Posterior cingulate gyrus (tissue), 11 donors: ENCODE measurements around the gene DHX40.
"Not testable (repeated sequence)": the region's sequence is repeated elsewhere in the genome, so short reads cannot be mapped to it uniquely, and the experiment has no call there.

Experiments
- DNase-seq, 10 donors: peaks; one replicate each; pipeline versions ENCODE4 v3.0.0 to v3.0.0-alpha.2; 2020 to 2021; ENCODE audit warnings: mixed read lengths in 3 of 10
- intact Hi-C: fragments of 100-400 bp; cut with DNase I; formaldehyde crosslinking; loops from one replicate; pipeline ENCODE4 v1.15.1; 2023

The DHX40 gene

GRCh38 chr17:59627274-59627673 lies 61.9 kb downstream of the DHX40 start:
- intact Hi-C loops = no loop called here

GRCh38 chr17:59627770-59628171 lies 62.4 kb downstream of the DHX40 start:
- intact Hi-C loops = no loop called here
- no peak for DNase-seq

More at GRCh38 chr17:59627274-59627673, 61.9 kb downstream of the DHX40 start:
- no peak for DNase-seq

GRCh38 chr17:59629174-59629573 lies 63.8 kb downstream of the DHX40 start:
- DNase-seq = no peak
- intact Hi-C loops = no loop called here

GRCh38 chr17:59631276-59631675 lies 65.9 kb downstream of the DHX40 start:
- no peak for DNase-seq
- intact Hi-C loops = no loop called here

- intact Hi-C loops = no loop called here
- DNase-seq = no peak
Observed at GRCh38 chr17:59632398-59632797, 67.0 kb downstream of the DHX40 start.

- DNase-seq = no peak
- intact Hi-C loops = no loop called here
Observed at GRCh38 chr17:59633658-59634359, 68.4 kb downstream of the DHX40 start.

- no peak for DNase-seq
- intact Hi-C loops = no loop called here
Observed at GRCh38 chr17:59634632-59635541, 69.5 kb downstream of the DHX40 start.

GRCh38 chr17:59637611-59638310 lies 72.4 kb downstream of the DHX40 start:
- intact Hi-C loops = no loop called here
- no peak for DNase-seq

GRCh38 chr17:59638553-59638952 lies 73.1 kb downstream of the DHX40 start:
- intact Hi-C loops = no loop called here
- DNase-seq = peak in 1 of 10 donors; percentile 52

GRCh38 chr17:59641799-59642484 lies 76.5 kb downstream of the DHX40 start:
- DNase-seq = no peak
- intact Hi-C loops = no loop called here

- DNase-seq = no peak
- intact Hi-C loops = no loop called here
Observed at GRCh38 chr17:59642565-59642964, 77.2 kb downstream of the DHX40 start.

GRCh38 chr17:59643159-59644140 lies 78.0 kb downstream of the DHX40 start:
- DNase-seq = no peak
- intact Hi-C loops = no loop called here

- intact Hi-C loops = no loop called here
- DNase-seq = no peak
Observed at GRCh38 chr17:59647288-59647687, 81.9 kb downstream of the DHX40 start.

- no peak for DNase-seq
- intact Hi-C loops = no loop called here
Observed at GRCh38 chr17:59649886-59650285, 84.5 kb downstream of the DHX40 start.

GRCh38 chr17:59650642-59651041 lies 85.2 kb downstream of the DHX40 start:
- DNase-seq = no peak
- intact Hi-C loops = no loop called here

GRCh38 chr17:59651346-59651745 lies 85.9 kb downstream of the DHX40 start:
- no peak for DNase-seq
- intact Hi-C loops = no loop called here

- no peak for DNase-seq
- intact Hi-C loops = no loop called here
Observed at GRCh38 chr17:59652119-59652518, 86.7 kb downstream of the DHX40 start.

- DNase-seq, intact Hi-C loops: not testable (repeated sequence)
Observed at GRCh38 chr17:59656624-59657023, 91.2 kb downstream of the DHX40 start.
